ENCODE results near the gene GPR108. TPM values are rescaled to one million over a fixed set of nuclear protein-coding genes. Genes with fewer than 3 reads are reported as not detected.
"Not testable (repeated sequence)": the region's sequence is repeated elsewhere in the genome, so short reads cannot be mapped to it uniquely, and the experiment has no call there.

Gene GPR108
- total RNA-seq, 2 experiments from 2014 or later = 77.2 to 100 TPM

GRCh38 chr19:6769006-6769619 lies 31.7 kb upstream of the GPR108 start:
- Mint-ChIP-seq H3K4me3 (no peak overlapping the region), H3K27ac (peak overlapping the region; percentile 57), H3K9me3 (ENCODE audit: low read depth) (no peaks in the 10 kb centered on the region), H3K4me1 (peaks cover 44% of the 10 kb centered on the region), H3K27me3 (no peaks in the 10 kb centered on the region), H3K36me3 (peaks cover 6% of the 10 kb centered on the region)
- no peak for DNase-seq
- CTCF ChIA-PET = interaction anchor here (0.7 to 4.4 kb wide), 8 partner anchors 10 to 551 kb away, joined by 3 to 23 read pairs (median 10); no protein-coding TSS in a partner anchor
- no peak for ATAC-seq

- peak overlapping the region; percentile 93 for H3K27ac Mint-ChIP-seq
- DNase-seq (peak; percentile 58), ATAC-seq (no peak)
- no peaks in the 10 kb centered on the region for H3K9me3 Mint-ChIP-seq (ENCODE audit: low read depth)
- CTCF ChIA-PET = interaction anchor here (0.6 to 4.4 kb wide), 7 partner anchors 11 to 114 kb away, joined by 3 to 23 read pairs (median 9); no protein-coding TSS in a partner anchor
- H3K4me1 Mint-ChIP-seq = peaks cover 39% of the 10 kb centered on the region
- H3K4me3 Mint-ChIP-seq = peak overlapping the region; percentile 91
- no peaks in the 10 kb centered on the region for H3K27me3 Mint-ChIP-seq
- H3K36me3 Mint-ChIP-seq = peaks cover under 1% of the 10 kb centered on the region
These were observed 30.9 kb upstream of the GPR108 start for GRCh38 chr19:6768236-6768785.

DNA sequence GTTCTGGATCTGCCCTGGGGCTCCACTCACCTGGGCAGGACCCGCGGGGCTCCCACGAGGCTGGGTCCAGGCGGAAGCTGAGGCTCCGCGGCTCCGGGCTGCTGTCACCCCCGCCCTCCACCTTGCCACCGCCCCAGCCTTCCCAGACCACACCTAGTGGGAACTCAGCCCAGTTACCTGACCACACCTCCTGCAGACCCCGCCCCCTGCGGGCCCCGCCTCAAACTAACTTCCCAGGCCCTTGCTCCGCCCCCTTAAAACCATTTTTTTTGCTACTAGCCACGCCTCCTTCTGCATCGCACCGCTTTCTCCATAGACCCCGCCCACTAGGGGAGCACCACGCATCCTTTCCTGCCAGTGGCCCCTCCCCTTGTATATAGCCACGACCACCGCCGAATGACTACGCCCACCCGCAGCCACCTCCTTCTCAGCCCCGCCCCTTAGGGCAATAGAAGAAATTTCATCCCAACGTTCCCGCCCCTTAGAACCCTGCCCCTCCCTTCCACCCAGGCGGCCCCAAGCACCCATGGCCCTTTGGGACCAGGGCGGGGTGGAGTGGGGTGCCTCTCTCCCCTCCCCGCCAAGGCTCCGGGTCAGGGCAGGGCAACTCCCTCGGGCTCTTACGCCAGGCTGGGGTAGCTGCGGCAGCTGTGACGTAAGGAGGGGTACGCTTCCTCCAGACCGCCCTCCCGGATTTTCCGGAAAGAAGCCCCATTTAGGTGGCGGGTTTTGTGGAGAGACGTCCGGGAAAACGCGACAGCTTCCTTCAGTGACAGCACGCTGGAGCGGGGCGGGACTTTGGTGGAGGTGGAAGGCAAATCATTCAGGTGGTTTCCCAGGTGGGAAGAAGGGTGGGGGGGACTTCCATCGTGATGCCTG lies 30.2 kb upstream of the GPR108 start, which contains the start of gene SH2D3A:
Gene SH2D3A (minus strand): TSS at position 79 of the 879 bp plus-strand sequence. CDS start 3,687 bp downstream, outside the sequence.
- Mint-ChIP-seq H3K27ac (peak within 1 kb of the TSS; percentile 93), H3K27me3 (no peaks in the 10 kb centered on the region), H3K36me3 (no peaks in the 10 kb centered on the region), H3K4me1 (peaks cover 38% of the 10 kb centered on the region), H3K9me3 (ENCODE audit: low read depth) (no peaks in the 10 kb centered on the region), H3K4me3 (peak within 1 kb of the TSS; percentile 91)
- DNase-seq (peak; percentile 98), ATAC-seq (peak; percentile 77)
- CTCF ChIA-PET = interaction anchor here (1.2 to 4.4 kb wide), 7 partner anchors 11 to 113 kb away, joined by 3 to 23 read pairs (median 9); no protein-coding TSS in a partner anchor

DNA sequence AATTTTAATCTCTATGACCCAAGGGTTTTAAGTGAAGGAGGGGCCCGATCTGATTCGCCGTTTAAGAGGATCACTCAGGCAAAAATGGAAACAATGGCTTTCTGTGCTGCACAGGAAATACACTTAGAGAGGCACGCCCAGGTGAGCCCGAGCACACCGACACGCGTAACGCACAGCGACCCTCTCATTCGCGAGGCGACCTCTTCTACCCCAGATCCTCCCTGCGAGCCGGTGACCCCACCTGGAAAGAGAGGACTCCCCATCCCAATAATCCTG lies 29.6 kb upstream of the GPR108 start:
- Mint-ChIP-seq H3K27me3 (no peaks in the 10 kb centered on the region), H3K4me1 (peaks cover 34% of the 10 kb centered on the region), H3K4me3 (peak overlapping the region; percentile 91), H3K27ac (peak overlapping the region; percentile 93), H3K9me3 (ENCODE audit: low read depth) (no peaks in the 10 kb centered on the region), H3K36me3 (no peaks in the 10 kb centered on the region)
- DNase-seq = peak; percentile 77
- CTCF ChIA-PET = interaction anchor here (1.0 to 4.4 kb wide), 4 partner anchors 13 to 215 kb away, joined by 4 to 23 read pairs (median 5); no protein-coding TSS in a partner anchor
- peak; percentile 47 for ATAC-seq

DNA sequence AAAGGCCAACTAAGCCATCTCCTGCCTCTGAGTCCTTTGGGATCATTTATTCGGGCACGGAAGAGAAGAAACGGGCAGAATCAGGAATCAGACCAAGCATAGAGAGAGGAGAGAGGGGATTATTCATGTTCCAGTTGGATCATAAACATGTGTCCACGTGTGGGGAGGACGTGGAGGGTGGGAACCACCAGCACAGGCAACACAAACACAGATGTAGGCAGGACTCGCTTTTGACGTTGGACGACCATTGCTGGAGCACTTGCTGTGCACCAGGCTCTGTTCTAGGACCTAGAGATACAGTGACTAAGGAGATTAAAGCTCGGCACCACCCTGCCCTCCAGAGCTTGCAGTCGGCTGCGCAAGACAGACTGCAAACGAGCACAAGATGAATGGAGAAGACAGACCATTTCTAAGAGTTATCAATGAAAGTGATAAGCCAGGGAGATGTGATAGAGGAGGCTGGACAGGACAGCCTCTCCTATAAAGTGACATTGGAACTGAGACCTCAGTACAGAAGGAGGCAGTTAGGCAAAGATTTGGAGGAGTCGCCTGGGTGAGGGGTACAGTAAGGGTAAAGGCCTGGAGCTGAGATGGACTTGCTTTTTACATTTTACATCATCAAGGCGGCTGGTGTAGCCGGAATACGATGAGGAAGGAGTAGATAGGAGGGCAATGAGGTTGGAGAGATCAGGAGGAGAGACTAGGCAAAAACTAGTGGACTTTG lies 29.1 kb upstream of the GPR108 start:
- ATAC-seq (no peak), DNase-seq (no peak)
- peak overlapping the region; percentile 93 for H3K27ac Mint-ChIP-seq

DNA sequence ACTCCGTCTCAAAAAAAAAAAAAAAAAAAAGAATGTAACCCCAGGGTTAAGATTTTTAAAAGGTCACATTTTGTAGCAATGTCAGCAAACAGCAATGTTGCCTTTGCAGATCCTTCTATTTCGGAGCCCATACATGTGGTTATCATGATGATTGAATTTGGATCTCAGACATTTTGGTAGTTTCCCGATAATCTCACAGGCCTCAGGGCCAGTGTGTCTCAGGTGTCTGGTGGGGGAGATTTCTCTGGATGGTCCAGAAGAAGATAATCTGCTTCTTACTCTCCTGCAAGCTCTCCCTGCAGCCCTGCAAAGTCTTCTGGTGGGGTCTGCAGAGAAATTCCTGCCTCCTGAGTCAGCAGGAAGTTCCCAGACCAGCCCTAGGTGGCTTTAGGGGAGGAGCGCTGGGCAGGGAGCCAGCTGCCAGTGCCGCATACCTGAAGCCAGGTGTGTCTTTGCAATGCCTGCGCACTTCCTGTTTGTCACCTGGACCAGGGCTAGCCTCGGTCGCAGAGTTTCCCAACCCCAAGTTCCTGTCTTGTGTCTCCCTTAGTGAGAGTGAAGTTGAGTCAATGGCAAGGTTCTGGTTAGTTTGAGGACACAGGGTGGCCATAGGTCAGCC lies 28.5 kb upstream of the GPR108 start:
- H3K27ac Mint-ChIP-seq = peak overlapping the region; percentile 93
- CTCF ChIA-PET = interaction anchor here (1.0 to 1.4 kb wide), 4 partner anchors 12 to 214 kb away, joined by 3 to 5 read pairs (median 4); no protein-coding TSS in a partner anchor
- no peaks in the 10 kb centered on the region for H3K27me3 Mint-ChIP-seq
- no peaks in the 10 kb centered on the region for H3K9me3 Mint-ChIP-seq (ENCODE audit: low read depth)
- DNase-seq (peak; percentile 45), ATAC-seq (no peak)
- peaks cover 28% of the 10 kb centered on the region for H3K4me1 Mint-ChIP-seq
- H3K4me3 Mint-ChIP-seq = peak overlapping the region; percentile 91
- peaks cover 8% of the 10 kb centered on the region for H3K36me3 Mint-ChIP-seq

More for the DNA sequence above, 29.1 kb upstream of the GPR108 start:
- CTCF ChIA-PET = interaction anchor here (1.0 to 4.4 kb wide), 5 partner anchors 13 to 215 kb away, joined by 3 to 23 read pairs (median 5); no protein-coding TSS in a partner anchor
- no peaks in the 10 kb centered on the region for H3K27me3 Mint-ChIP-seq
- H3K9me3 Mint-ChIP-seq (ENCODE audit: low read depth) = no peaks in the 10 kb centered on the region
- H3K4me3 Mint-ChIP-seq = peak overlapping the region; percentile 91
- peaks cover 1% of the 10 kb centered on the region for H3K36me3 Mint-ChIP-seq
- peaks cover 29% of the 10 kb centered on the region for H3K4me1 Mint-ChIP-seq

GRCh38 chr19:6762253-6762797 lies 24.9 kb upstream of the GPR108 start:
- CTCF ChIA-PET = interaction anchor here (1.6 kb wide), 1 partner anchor 246 kb away, joined by 3 read pairs; no protein-coding TSS in a partner anchor
- not testable (repeated sequence) for H3K9me3 Mint-ChIP-seq (ENCODE audit: low read depth); H3K27me3 Mint-ChIP-seq; H3K4me3 Mint-ChIP-seq; H3K27ac Mint-ChIP-seq; DNase-seq; ATAC-seq
- Mint-ChIP-seq H3K4me1 (peaks cover 20% of the 10 kb centered on the region), H3K36me3 (peaks cover 26% of the 10 kb centered on the region)

DNA sequence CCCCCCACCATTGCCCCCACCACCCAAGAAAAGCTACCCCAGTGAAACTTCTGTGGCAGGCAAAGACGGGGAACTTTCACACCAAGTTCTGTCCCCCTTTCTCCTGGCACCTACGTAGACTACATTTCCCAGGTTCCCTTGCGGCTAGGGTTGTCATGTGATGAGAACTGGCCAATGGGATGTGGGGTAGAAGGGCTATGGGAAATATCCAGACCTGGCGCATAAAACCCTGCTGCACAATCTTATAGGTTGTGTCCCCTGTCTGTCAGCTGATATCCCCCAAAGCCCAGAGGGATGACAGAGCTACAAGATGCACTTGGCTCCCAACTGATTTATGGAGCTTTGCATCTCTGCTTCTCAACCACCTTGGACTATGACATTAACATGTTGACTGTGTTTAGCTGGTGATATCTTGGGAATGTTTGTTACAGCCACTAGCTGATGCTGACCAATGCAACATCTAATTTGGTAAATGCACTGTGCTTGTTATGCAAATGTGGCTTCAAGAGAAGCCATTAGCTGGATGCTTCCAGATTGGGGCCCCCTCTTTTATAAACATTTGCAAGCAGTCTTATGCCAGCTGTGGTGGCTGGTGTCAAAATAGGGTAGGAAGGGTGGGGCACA lies 23.8 kb upstream of the GPR108 start:
- H3K4me3 Mint-ChIP-seq = no peak overlapping the region
- no peak overlapping the region for H3K27ac Mint-ChIP-seq
- H3K4me1 Mint-ChIP-seq = peaks cover 14% of the 10 kb centered on the region
- DNase-seq = peak; percentile 56
- ATAC-seq = no peak
- H3K36me3 Mint-ChIP-seq = peaks cover 26% of the 10 kb centered on the region
- CTCF ChIA-PET = interaction anchor here (0.9 to 1.6 kb wide), 6 partner anchors 9 to 245 kb away, joined by 3 to 4 read pairs (median 3); partner anchors contain the start of gene VAV1
- H3K27me3 Mint-ChIP-seq = no peaks in the 10 kb centered on the region
- no peaks in the 10 kb centered on the region for H3K9me3 Mint-ChIP-seq (ENCODE audit: low read depth)

GRCh38 chr19:6760606-6761005 lies 23.2 kb upstream of the GPR108 start:
- no peak overlapping the region for H3K27ac Mint-ChIP-seq
- H3K9me3 Mint-ChIP-seq (ENCODE audit: low read depth) = no peaks in the 10 kb centered on the region
- peaks cover 8% of the 10 kb centered on the region for H3K4me1 Mint-ChIP-seq
- DNase-seq = no peak
- peaks cover 26% of the 10 kb centered on the region for H3K36me3 Mint-ChIP-seq
- H3K4me3 Mint-ChIP-seq = no peak overlapping the region
- CTCF ChIA-PET = interaction anchor here (0.9 to 1.6 kb wide), 5 partner anchors 9 to 244 kb away, joined by 3 to 4 read pairs (median 3); partner anchors contain the start of gene VAV1
- H3K27me3 Mint-ChIP-seq = no peaks in the 10 kb centered on the region
- no peak for ATAC-seq

- no peak for ATAC-seq
- CTCF ChIA-PET = interaction anchor here (1.3 to 2.5 kb wide), 3 partner anchors 18 to 203 kb away, joined by 3 to 15 read pairs (median 4); partner anchors contain the start of gene GPR108
- H3K4me3 Mint-ChIP-seq = no peak overlapping the region
- DNase-seq = no peak
- H3K36me3 Mint-ChIP-seq = peaks cover 33% of the 10 kb centered on the region
- no peaks in the 10 kb centered on the region for H3K9me3 Mint-ChIP-seq (ENCODE audit: low read depth)
- H3K4me1 Mint-ChIP-seq = peaks cover 15% of the 10 kb centered on the region
- no peak overlapping the region for H3K27ac Mint-ChIP-seq
- no peaks in the 10 kb centered on the region for H3K27me3 Mint-ChIP-seq
These were observed 17.5 kb upstream of the GPR108 start for GRCh38 chr19:6754653-6755463.

DNA sequence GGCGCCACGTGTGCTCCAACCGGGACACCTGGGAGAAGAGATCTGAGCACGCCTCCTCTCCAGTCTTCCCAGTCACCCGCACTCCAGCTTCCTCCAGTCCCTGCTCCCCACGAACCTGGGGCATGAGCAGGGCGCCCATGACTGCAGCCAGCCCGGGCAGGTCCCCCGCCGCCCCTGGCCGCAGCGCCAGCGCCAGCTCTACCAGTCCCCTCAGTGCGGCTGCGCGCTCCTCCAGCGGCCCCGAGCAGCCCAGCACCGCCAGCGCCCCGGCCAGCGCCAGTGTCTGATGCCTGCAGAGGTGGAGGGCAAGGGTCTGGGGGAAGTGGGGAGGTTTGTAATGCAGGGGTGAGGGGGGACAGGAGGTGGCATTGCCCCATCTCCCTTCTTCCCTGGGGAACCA lies 16.8 kb upstream of the GPR108 start:
- no peak for DNase-seq
- Mint-ChIP-seq H3K4me1 (peaks cover 15% of the 10 kb centered on the region), H3K9me3 (ENCODE audit: low read depth) (no peaks in the 10 kb centered on the region), H3K27ac (no peak overlapping the region), H3K27me3 (no peaks in the 10 kb centered on the region), H3K36me3 (peaks cover 30% of the 10 kb centered on the region), H3K4me3 (no peak overlapping the region)
- CTCF ChIA-PET = interaction anchor here (0.9 to 2.5 kb wide), 5 partner anchors 13 to 202 kb away, joined by 3 to 15 read pairs (median 4); partner anchors contain the start of genes GPR108 and SH2D3A
- ATAC-seq = no peak

Measured in activated CD8-positive, alpha-beta memory T cell treated with anti-CD3 and anti-CD28 coated beads, Interleukin-2, amount 10 ng/mL, durations not matched to agents 7 days and 5 days (primary cell).